IPS-20b (cell line): Measurements from ENCODE around the gene PLXNB2.
A peak's percentile ranks its signal among the peaks of the same experiment; 100 is the strongest.

Experiments
- H3K27ac ChIP-seq: one replicate; pipeline ENCODE4 v1.5.1; 2013; ENCODE audit warnings: low read length
- H3K27me3 ChIP-seq: 2 replicates; pipeline ENCODE4 v1.6.1; 2013; ENCODE audit warnings: mild to moderate bottlenecking, low read length, inconsistent platforms; ENCODE audit not compliant: insufficient read depth
- H3K36me3 ChIP-seq: 2 replicates; pipeline ENCODE4 v1.6.1; 2013; ENCODE audit warnings: low read depth, mild to moderate bottlenecking, inconsistent platforms, low read length, moderate library complexity; ENCODE audit not compliant: insufficient read depth
- H3K4me1 ChIP-seq: 2 replicates; pipeline ENCODE4 v1.6.1; 2013; ENCODE audit warnings: mild to moderate bottlenecking, control low read depth, inconsistent platforms, low read length, moderate library complexity; ENCODE audit not compliant: insufficient read depth
- H3K4me3 ChIP-seq: 2 replicates; pipeline ENCODE4 v1.5.1; 2013; ENCODE audit warnings: mild to moderate bottlenecking, low read length, inconsistent platforms
- H3K9ac ChIP-seq: 2 replicates; pipeline ENCODE4 v1.6.1; 2013; ENCODE audit warnings: low read depth, mild to moderate bottlenecking, inconsistent platforms, low read length, moderate library complexity
- H3K9me3 ChIP-seq: 2 replicates; pipeline ENCODE4 v1.6.1; 2013; ENCODE audit warnings: mild to moderate bottlenecking, low read depth, low read length, inconsistent platforms; ENCODE audit not compliant: insufficient read depth

PLXNB2 gene, protein sequence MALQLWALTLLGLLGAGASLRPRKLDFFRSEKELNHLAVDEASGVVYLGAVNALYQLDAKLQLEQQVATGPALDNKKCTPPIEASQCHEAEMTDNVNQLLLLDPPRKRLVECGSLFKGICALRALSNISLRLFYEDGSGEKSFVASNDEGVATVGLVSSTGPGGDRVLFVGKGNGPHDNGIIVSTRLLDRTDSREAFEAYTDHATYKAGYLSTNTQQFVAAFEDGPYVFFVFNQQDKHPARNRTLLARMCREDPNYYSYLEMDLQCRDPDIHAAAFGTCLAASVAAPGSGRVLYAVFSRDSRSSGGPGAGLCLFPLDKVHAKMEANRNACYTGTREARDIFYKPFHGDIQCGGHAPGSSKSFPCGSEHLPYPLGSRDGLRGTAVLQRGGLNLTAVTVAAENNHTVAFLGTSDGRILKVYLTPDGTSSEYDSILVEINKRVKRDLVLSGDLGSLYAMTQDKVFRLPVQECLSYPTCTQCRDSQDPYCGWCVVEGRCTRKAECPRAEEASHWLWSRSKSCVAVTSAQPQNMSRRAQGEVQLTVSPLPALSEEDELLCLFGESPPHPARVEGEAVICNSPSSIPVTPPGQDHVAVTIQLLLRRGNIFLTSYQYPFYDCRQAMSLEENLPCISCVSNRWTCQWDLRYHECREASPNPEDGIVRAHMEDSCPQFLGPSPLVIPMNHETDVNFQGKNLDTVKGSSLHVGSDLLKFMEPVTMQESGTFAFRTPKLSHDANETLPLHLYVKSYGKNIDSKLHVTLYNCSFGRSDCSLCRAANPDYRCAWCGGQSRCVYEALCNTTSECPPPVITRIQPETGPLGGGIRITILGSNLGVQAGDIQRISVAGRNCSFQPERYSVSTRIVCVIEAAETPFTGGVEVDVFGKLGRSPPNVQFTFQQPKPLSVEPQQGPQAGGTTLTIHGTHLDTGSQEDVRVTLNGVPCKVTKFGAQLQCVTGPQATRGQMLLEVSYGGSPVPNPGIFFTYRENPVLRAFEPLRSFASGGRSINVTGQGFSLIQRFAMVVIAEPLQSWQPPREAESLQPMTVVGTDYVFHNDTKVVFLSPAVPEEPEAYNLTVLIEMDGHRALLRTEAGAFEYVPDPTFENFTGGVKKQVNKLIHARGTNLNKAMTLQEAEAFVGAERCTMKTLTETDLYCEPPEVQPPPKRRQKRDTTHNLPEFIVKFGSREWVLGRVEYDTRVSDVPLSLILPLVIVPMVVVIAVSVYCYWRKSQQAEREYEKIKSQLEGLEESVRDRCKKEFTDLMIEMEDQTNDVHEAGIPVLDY (N-terminal part only)

DNA sequence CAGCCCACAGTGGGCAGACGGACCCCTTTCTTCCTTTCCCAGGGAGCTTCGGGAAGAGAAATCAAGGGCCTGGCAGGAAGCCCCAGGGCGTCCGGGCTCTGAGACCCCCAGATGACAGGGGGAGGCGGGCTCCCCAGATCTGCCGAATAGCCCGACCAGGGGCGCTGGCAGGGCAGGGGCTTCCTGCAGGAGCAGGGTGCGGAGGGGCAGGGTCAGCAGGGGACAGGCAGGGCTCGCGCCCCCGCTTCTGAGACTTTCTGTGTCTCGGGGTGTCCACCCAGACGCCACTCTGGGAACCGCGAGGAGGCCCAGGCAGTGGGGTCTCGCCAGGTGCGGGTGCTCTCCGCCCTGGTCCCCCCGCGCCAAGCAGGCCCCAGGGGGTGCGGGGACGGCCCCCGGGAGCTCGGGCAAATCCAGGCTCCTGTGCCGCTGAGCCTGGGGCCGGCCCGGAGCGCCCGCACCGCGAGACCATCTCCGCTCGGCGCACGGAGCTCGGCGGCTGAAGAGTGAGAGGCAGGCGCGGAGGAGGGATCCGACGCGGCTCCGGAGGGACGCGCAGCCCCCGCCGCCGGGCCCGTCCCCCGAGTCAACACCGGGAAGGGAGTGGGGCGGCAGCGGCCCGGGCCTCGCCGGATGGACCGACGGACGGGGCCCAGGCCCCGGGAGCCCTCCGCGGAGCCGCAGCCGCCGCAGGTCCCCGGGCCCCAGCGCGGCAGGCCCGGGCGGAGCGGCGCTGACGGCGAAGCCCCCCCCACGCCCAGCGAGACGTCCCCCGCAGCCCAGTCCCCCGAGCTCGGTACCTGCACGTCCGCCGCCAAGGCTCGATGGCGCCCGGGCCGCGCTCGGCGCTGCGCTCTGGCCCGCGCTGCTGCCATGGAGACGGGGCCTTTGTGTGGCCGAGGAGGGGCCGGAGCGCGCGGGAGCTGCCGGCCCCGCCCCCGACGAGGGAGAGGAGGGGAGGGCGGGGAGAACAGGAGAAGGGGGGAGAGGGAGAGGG, at the start of gene PLXNB2:
TSS of gene PLXNB2 (minus strand) at position 894 of the 997 bp plus-strand sequence. CDS start 17,062 bp downstream, outside the sequence.
- peak within 1 kb of the TSS; percentile 67 for H3K9ac ChIP-seq
- peaks cover 25% of the 10 kb centered on the region for H3K4me1 ChIP-seq
- H3K27me3 ChIP-seq = peaks cover 12% of the 10 kb centered on the region; the same call in 1 of the 2 replicates
- peak within 1 kb of the TSS; percentile 73 for H3K4me3 ChIP-seq
- H3K36me3 ChIP-seq = no peaks in the 10 kb centered on the region
- no peaks in the 10 kb centered on the region for H3K9me3 ChIP-seq
- no peak within 1 kb of the TSS for H3K27ac ChIP-seq

DNA sequence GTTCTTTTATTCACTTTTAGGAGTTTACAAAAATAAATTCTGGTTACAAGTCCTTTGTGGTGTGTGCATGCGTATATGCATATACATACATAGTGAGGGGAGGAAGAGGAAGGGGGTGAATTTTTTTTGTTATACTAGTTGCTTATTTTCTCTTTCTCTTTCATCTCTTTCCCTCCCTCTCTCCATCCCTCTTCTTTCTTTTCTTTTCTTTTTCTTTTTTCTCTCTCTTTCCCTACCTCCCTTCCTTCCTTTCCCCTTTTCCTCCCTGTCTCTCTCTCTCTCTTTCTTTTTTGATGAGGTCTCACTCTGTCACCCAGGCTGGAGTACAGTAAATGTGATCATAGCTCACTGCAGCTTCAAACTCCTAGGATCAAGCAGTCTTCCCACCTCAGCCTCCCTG, 49.8 kb upstream of the PLXNB2 start:
- Histone ChIP-seq H3K36me3 (peaks cover 10% of the 10 kb centered on the region), H3K9ac (no peak overlapping the region), H3K9me3 (no peaks in the 10 kb centered on the region), H3K27ac (no peak overlapping the region), H3K4me3 (no peak overlapping the region), H3K27me3 (no peaks in the 10 kb centered on the region), H3K4me1 (no peaks in the 10 kb centered on the region)

DNA sequence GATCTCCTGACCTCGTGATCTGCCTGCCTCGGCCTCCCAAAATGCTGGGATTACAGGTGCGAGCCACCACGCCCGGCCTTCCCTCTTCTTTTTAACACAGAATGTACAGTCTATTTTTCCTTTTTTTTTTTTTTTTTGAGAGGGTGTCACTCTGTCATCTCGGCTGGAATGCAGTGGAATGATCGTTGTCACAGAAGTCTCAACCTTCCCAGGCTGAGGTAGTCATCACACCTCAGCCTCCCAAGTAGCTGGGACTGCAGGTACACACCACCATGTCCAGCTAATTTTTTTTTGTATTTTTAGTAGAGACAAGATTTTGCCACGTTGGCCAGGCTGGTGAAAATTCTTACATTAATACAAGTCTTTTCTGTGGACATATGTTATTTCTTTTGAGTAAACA, 48.7 kb upstream of the PLXNB2 start:
- Histone ChIP-seq H3K27ac (no peak overlapping the region), H3K36me3 (peaks cover 12% of the 10 kb centered on the region), H3K4me1 (no peaks in the 10 kb centered on the region)

DNA sequence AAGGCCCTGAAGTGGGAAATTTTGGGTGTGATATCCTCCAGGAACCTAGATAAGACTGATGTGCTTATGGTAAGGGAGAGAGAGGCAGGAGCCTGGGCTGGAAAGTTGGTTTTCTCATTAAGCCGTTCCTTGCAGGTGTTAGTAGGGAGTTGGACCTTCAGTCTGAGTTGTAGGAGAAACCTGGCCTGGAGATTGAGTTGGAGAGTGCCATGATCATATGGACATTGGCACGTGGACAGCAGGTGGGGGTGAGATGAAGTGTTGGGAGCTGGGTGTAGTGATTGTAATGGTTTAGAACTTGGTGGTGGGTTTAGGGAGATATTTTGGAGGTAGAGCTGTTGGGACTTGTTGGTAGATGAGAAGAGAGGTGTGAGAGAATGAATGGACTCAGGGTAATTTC, 40.6 kb upstream of the PLXNB2 start:
- H3K9me3 ChIP-seq = no peaks in the 10 kb centered on the region
- no peak overlapping the region for H3K4me3 ChIP-seq

More for the DNA sequence above, 48.7 kb upstream of the PLXNB2 start:
- H3K9ac ChIP-seq = no peak overlapping the region
- no peaks in the 10 kb centered on the region for H3K9me3 ChIP-seq
- no peaks in the 10 kb centered on the region for H3K27me3 ChIP-seq
- no peak overlapping the region for H3K4me3 ChIP-seq

DNA sequence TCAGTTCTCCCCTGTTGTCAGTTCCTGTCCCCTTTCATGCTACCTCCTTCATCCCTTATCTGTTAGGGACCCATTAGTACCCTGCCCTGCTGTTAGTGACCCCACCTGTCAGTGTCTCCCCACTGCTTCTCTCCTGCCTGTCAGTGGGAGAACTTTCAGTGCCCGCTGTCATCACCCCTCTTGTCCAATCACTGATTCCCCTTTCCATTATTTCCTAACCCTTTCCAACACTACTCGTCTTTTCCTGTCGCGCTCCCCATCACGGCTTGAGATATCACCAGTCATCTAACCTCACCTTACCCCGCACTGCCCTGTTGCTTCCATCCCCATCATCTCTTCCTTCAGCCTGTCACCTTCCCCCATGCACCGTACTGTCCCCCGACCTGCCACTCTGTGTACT, 39.7 kb upstream of the PLXNB2 start:
- Histone ChIP-seq H3K27me3 (0 out of 2 replicates have a peak, but pooled peaks cover under 1% of the 10 kb centered on the region), H3K27ac (no peak overlapping the region), H3K9me3 (no peaks in the 10 kb centered on the region), H3K4me3 (no peak overlapping the region), H3K9ac (no peak overlapping the region), H3K4me1 (no peaks in the 10 kb centered on the region), H3K36me3 (peaks cover under 1% of the 10 kb centered on the region; the same call in 1 of the 2 replicates)

More for the DNA sequence above, 40.6 kb upstream of the PLXNB2 start:
- Histone ChIP-seq H3K9ac (no peak overlapping the region), H3K27me3 (no peaks in the 10 kb centered on the region), H3K4me1 (no peaks in the 10 kb centered on the region), H3K36me3 (peaks cover 10% of the 10 kb centered on the region), H3K27ac (no peak overlapping the region)

DNA sequence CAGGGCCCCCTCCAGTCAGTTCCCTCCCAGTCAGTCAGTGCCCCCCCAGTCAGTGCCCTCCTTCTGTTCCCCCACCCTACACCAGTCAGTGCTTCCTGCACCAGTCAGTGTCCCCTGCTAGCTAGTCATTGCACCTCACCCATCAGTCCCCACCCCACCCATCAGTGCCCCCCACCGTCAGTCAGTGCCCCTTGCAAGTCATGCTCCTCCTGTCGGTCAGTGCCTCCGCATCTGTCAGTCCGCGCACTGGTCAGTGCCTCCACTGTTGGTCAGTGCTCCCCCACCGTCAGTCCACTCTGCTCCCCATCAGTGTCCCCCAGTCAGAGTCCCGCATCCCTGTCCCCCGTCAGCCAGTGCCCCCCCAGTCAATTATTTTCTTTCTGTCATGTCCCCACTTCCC, 39.0 kb upstream of the PLXNB2 start:
- Histone ChIP-seq H3K36me3 (no peaks in the 10 kb centered on the region), H3K9ac (no peak overlapping the region), H3K27ac (no peak overlapping the region), H3K4me1 (no peaks in the 10 kb centered on the region), H3K4me3 (no peak overlapping the region), H3K27me3 (0 out of 2 replicates have a peak, but pooled peaks cover 4% of the 10 kb centered on the region), H3K9me3 (no peaks in the 10 kb centered on the region)

DNA sequence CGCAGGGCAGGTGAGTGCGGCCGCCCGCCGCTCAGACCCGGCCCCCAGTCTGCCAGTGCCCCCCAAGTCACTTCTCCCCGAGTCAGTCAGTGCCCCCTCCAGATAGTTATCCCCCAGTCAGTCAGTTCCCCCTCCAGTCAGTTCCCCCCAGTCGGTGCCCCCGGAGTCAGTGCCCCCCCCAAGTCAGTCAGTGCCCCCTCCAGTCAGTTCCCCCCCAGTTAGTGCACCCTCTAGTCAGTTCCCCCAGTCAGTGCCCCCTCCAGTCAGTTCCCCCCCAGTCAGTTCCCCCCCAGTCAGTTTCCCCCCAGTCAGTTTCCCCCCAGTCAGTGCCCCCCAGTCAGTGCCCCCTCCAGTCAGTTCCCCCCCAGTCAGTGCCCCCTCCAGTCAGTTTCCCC, 36.1 kb upstream of the PLXNB2 start:
- H3K36me3 ChIP-seq = no peaks in the 10 kb centered on the region
- no peak overlapping the region for H3K27ac ChIP-seq
- H3K9ac ChIP-seq = peak overlapping the region; percentile 83; the same call in 1 of the 2 replicates
- no peaks in the 10 kb centered on the region for H3K4me1 ChIP-seq
- H3K27me3 ChIP-seq = 0 out of 2 replicates have a peak, but pooled peaks cover 4% of the 10 kb centered on the region
- H3K4me3 ChIP-seq = peak overlapping the region; percentile 76; the same call in 1 of the 2 replicates
- H3K9me3 ChIP-seq = no peaks in the 10 kb centered on the region; the same call in 1 of the 2 replicates

DNA sequence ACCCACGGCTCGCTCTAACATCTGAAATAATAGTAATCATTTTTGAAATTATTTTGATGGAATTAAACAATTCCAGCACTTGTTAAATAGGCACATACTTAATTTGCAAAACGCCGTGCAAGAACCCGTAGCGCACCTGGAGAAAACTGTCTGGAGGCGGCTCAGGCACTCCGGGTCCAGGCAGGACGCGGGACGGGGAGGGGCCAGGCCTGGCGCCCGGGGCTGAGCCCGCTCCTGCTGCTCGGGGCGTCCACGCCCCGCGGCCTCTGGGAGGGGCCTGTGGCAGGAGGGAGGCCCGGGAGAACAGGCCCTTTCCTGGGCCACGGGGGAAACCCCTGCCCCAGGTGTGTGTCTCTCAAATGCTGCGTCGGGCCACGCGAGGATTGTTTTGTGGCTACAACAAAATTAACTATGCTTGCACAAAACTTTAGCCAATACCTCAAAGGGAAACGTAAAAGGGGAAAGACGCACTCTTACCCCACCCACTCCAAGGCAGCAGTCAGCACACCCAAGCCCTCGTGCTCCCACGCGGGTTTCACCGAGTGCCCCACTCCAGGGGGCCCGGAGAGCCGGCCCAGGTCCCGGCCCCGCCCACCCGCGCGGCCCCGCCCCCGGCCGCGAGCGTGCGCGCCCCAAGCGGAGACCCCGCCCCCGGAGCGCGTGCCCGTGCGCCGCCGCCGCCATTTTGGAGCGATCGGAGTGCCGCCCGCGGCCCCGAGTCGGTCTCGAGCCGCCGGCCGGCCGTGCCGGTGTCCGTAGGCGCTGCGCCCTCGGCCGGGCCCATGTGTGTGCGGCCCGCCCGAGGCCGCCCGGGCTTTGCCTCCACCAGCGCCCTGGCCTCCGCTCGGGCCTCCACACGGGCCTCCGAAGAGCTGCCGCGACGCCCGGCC, 35.5 kb upstream of the PLXNB2 start, which contains the start of gene PPP6R2:
TSS of gene PPP6R2 (plus strand) at position 677 of the 890 bp plus-strand sequence. CDS start 50,582 bp downstream, outside the sequence.
- no peaks in the 10 kb centered on the region; the same call in 1 of the 2 replicates for H3K9me3 ChIP-seq
- peak within 1 kb of the TSS; percentile 83; the same call in 1 of the 2 replicates for H3K9ac ChIP-seq
- no peaks in the 10 kb centered on the region for H3K4me1 ChIP-seq
- H3K4me3 ChIP-seq = peak within 1 kb of the TSS; percentile 76
- no peak within 1 kb of the TSS for H3K27ac ChIP-seq
- H3K27me3 ChIP-seq = 0 out of 2 replicates have a peak, but pooled peaks cover 4% of the 10 kb centered on the region
- no peaks in the 10 kb centered on the region for H3K36me3 ChIP-seq

DNA sequence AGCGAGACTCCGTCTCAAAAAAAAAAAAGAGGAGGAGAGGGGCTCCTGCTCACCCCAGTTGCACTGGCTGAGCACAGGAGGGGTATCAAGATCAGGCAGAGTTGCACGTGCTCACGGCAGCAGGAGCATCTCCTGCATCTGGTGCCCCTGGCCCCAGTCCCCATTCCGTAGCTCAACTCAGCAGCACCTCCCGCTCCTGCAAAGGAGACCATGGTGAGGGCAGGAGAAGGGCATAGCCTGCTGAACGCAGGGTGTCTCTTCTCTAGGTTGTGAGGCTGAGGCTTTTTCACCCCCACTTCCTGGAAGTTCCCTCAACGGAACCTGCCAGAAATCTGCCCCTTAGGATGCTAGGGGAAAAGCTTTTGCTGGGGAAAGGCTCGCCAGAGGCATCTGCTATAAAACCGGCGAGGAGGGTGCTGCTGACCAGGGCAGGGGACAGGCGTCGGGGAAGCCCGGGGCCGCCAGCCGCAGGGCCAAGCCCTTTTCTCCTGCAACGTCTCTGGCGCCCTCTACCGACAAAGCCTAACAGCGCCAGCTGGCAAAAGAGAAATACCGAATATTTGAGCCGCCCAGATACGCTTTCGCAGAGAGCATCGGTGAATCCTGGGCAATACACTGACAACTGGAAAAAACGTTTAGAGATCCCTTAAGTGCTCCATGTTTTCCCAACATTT, 34.7 kb upstream of the PLXNB2 start:
- peak overlapping the region; percentile 56; the same call in 1 of the 2 replicates for H3K9ac ChIP-seq
- H3K4me1 ChIP-seq = no peaks in the 10 kb centered on the region
- H3K36me3 ChIP-seq = no peaks in the 10 kb centered on the region
- peak overlapping the region; percentile 71 for H3K4me3 ChIP-seq
- no peaks in the 10 kb centered on the region; the same call in 1 of the 2 replicates for H3K9me3 ChIP-seq
- 0 out of 2 replicates have a peak, but pooled peaks cover 4% of the 10 kb centered on the region for H3K27me3 ChIP-seq
- H3K27ac ChIP-seq = no peak overlapping the region
